Loucy (cell line): Measurements from ENCODE around the gene ANGEL1.

Experiments
- EZH2phosphoT487 ChIP-seq: fragments of 200-600 bp; IDR thresholded peaks from 2 replicates; pipeline ENCODE4 v1.6.1; 2018; ENCODE audit warnings: antibody characterized with exemption, mild to moderate bottlenecking, moderate library complexity, borderline replicate concordance
- TF ChIP-seq, protein P1 (sequence below): fragments of 200-600 bp; sonication (generic); conservative IDR thresholded peaks from 2 replicates; pipeline ENCODE4 v1.5.1; 2014; ENCODE audit warnings: mild to moderate bottlenecking, antibody characterized with exemption, low read length

DNA sequence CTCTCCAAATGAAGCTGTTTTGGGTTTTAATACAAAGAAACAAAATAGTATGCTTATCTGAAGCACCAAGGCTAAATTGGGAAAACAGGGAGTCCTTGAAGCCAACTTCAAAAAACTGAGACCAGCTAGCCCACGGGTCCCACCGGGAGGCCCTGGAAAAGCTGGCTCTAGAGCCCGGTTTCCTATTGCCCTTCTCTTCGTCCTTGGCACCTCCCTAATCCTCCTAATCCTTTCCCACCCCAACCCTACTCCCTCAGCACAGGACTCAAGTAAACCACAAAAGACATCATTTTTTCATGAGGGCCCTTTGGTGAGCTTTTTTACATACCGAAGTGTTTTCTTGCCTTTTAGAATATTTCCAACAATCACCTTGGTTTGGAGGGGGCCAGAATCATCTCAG is 24.8 kb upstream of the ANGEL1 start:
- TF ChIP-seq, protein P1, sequence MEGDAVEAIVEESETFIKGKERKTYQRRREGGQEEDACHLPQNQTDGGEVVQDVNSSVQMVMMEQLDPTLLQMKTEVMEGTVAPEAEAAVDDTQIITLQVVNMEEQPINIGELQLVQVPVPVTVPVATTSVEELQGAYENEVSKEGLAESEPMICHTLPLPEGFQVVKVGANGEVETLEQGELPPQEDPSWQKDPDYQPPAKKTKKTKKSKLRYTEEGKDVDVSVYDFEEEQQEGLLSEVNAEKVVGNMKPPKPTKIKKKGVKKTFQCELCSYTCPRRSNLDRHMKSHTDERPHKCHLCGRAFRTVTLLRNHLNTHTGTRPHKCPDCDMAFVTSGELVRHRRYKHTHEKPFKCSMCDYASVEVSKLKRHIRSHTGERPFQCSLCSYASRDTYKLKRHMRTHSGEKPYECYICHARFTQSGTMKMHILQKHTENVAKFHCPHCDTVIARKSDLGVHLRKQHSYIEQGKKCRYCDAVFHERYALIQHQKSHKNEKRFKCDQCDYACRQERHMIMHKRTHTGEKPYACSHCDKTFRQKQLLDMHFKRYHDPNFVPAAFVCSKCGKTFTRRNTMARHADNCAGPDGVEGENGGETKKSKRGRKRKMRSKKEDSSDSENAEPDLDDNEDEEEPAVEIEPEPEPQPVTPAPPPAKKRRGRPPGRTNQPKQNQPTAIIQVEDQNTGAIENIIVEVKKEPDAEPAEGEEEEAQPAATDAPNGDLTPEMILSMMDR: no peak
- TF ChIP-seq EZH2phosphoT487: no peak
